ENCODE results near the gene DMD. TPM values are rescaled to one million over a fixed set of nuclear protein-coding genes. Genes with fewer than 3 reads are reported as not detected.

DMD gene
- total RNA-seq, 5 donors from 2014 or later (not counting 1 experiment from before 2014, with no cell fraction given), result 0.73 to 1.6 (median 0.88) TPM; not detected in 1

GRCh38 chrX:31338991-31339350 lies 1872.4 kb downstream of the DMD start:
- Mint-ChIP-seq H3K27ac (no peak overlapping the region), H3K4me1 (no peaks in the 10 kb centered on the region), H3K36me3 (no peaks in the 10 kb centered on the region), H3K27me3 (peaks cover 0 to 9% of the 10 kb centered on the region in 2 donors), H3K9me3 (peaks cover 0 to 4% (median 0%) of the 10 kb centered on the region in 3 donors), H3K4me3 (no peak overlapping the region)
- no peaks in the 10 kb centered on the region for H3K27me3 ChIP-seq (replicated peaks in 1 of 2; ENCODE audit: control insufficient read depth in 2 of 2, extremely low read depth in 1 of 2, insufficient read depth in 2 of 2, low read length in 1 of 2)
- H3K27ac ChIP-seq (ENCODE audit: low read length), result no peak overlapping the region
- no peaks in the 10 kb centered on the region for H3K4me1 ChIP-seq (ENCODE audit: control insufficient read depth in 1 of 2, extremely low read depth in 1 of 2, insufficient read depth in 2 of 2, low read length in 2 of 2)
- ATAC-seq (replicated peaks in 1 of 4) (no peak), DNase-seq (no peak)
- H3K4me3 ChIP-seq (ENCODE audit: control insufficient read depth in 1 of 2, extremely low read depth in 1 of 2, low read length in 1 of 2), result no peak overlapping the region
- WGBS (ENCODE audit: insufficient coverage), result no CpG with 5 or more reads among the region's 2 CpGs
- CTCF ChIA-PET, result no interaction called here
- no peaks in the 10 kb centered on the region for H3K36me3 ChIP-seq (ENCODE audit: control insufficient read depth in 2 of 2, extremely low read depth in 1 of 2, insufficient read depth in 1 of 2, low read length in 1 of 2)
- POLR2A ChIA-PET, result interaction anchor here in 1 of 2 donors (0.5 kb wide), 1 partner anchor 79 kb away, joined by 6 read pairs; no protein-coding TSS in a partner anchor
- no peaks in the 10 kb centered on the region for H3K9me3 ChIP-seq

- Histone ChIP-seq H3K4me1 (ENCODE audit: control insufficient read depth in 1 of 2, extremely low read depth in 1 of 2, insufficient read depth in 2 of 2, low read length in 2 of 2) (no peaks in the 10 kb centered on the region), H3K27ac (ENCODE audit: low read length) (no peak overlapping the region), H3K27me3 (replicated peaks in 1 of 2; ENCODE audit: control insufficient read depth in 2 of 2, extremely low read depth in 1 of 2, insufficient read depth in 2 of 2, low read length in 1 of 2) (no peaks in the 10 kb centered on the region), H3K9me3 (no peaks in the 10 kb centered on the region), H3K36me3 (ENCODE audit: control insufficient read depth in 2 of 2, extremely low read depth in 1 of 2, insufficient read depth in 1 of 2, low read length in 1 of 2) (no peaks in the 10 kb centered on the region), H3K4me3 (ENCODE audit: control insufficient read depth in 1 of 2, extremely low read depth in 1 of 2, low read length in 1 of 2) (no peak overlapping the region)
- H3K4me1 Mint-ChIP-seq, result no peaks in the 10 kb centered on the region
- ChIA-PET POLR2A (no interaction called here), CTCF (no interaction called here)
- no CpG with 5 or more reads among the region's 2 CpGs for WGBS (ENCODE audit: insufficient coverage)
- H3K27me3 Mint-ChIP-seq, result peaks cover 0 to 9% of the 10 kb centered on the region in 2 donors
- ATAC-seq (replicated peaks in 1 of 4) (no peak), DNase-seq (no peak)
- no peak overlapping the region for H3K27ac Mint-ChIP-seq
- no peak overlapping the region for H3K4me3 Mint-ChIP-seq
- H3K36me3 Mint-ChIP-seq, result no peaks in the 10 kb centered on the region
- H3K9me3 Mint-ChIP-seq, result peaks cover 0 to 4% (median 0%) of the 10 kb centered on the region in 3 donors
Observed at GRCh38 chrX:31337332-31337731, 1874.0 kb downstream of the DMD start.

- Mint-ChIP-seq H3K4me3 (no peak overlapping the region), H3K9me3 (peaks cover 0 to 4% (median 0%) of the 10 kb centered on the region in 3 donors), H3K36me3 (no peaks in the 10 kb centered on the region), H3K4me1 (no peaks in the 10 kb centered on the region), H3K27ac (no peak overlapping the region), H3K27me3 (peaks cover 0 to 9% of the 10 kb centered on the region in 2 donors)
- no peak for DNase-seq
- H3K27me3 ChIP-seq (replicated peaks in 1 of 2; ENCODE audit: control insufficient read depth in 2 of 2, extremely low read depth in 1 of 2, insufficient read depth in 2 of 2, low read length in 1 of 2), result no peaks in the 10 kb centered on the region
- H3K36me3 ChIP-seq (ENCODE audit: control insufficient read depth in 2 of 2, extremely low read depth in 1 of 2, insufficient read depth in 1 of 2, low read length in 1 of 2), result no peaks in the 10 kb centered on the region
- no peak overlapping the region for H3K27ac ChIP-seq (ENCODE audit: low read length)
- no CpG with 5 or more reads among the region's 2 CpGs for WGBS (ENCODE audit: insufficient coverage)
- no peak overlapping the region for H3K4me3 ChIP-seq (ENCODE audit: control insufficient read depth in 1 of 2, extremely low read depth in 1 of 2, low read length in 1 of 2)
- H3K9me3 ChIP-seq, result no peaks in the 10 kb centered on the region
- no peaks in the 10 kb centered on the region for H3K4me1 ChIP-seq (ENCODE audit: control insufficient read depth in 1 of 2, extremely low read depth in 1 of 2, insufficient read depth in 2 of 2, low read length in 2 of 2)
- ATAC-seq (replicated peaks in 1 of 4), result no peak
- ChIA-PET CTCF (no interaction called here), POLR2A (no interaction called here)
Observed at GRCh38 chrX:31336419-31336818, 1874.9 kb downstream of the DMD start.

GRCh38 chrX:31334997-31335396 lies 1876.4 kb downstream of the DMD start:
- no peak overlapping the region for H3K27ac ChIP-seq (ENCODE audit: low read length)
- H3K27me3 ChIP-seq (replicated peaks in 1 of 2; ENCODE audit: control insufficient read depth in 2 of 2, extremely low read depth in 1 of 2, insufficient read depth in 2 of 2, low read length in 1 of 2), result no peaks in the 10 kb centered on the region
- CTCF ChIA-PET, result no interaction called here
- Mint-ChIP-seq H3K27ac (no peak overlapping the region), H3K9me3 (peaks cover 0 to 4% (median 0%) of the 10 kb centered on the region in 3 donors), H3K27me3 (peaks cover 0 to 9% of the 10 kb centered on the region in 2 donors), H3K4me3 (no peak overlapping the region), H3K4me1 (no peaks in the 10 kb centered on the region), H3K36me3 (no peaks in the 10 kb centered on the region)
- H3K4me3 ChIP-seq (ENCODE audit: control insufficient read depth in 1 of 2, extremely low read depth in 1 of 2, low read length in 1 of 2), result no peak overlapping the region
- no CpG with 5 or more reads among the region's 1 CpG for WGBS (ENCODE audit: insufficient coverage)
- H3K9me3 ChIP-seq, result no peaks in the 10 kb centered on the region
- no peaks in the 10 kb centered on the region for H3K4me1 ChIP-seq (ENCODE audit: control insufficient read depth in 1 of 2, extremely low read depth in 1 of 2, insufficient read depth in 2 of 2, low read length in 2 of 2)
- ATAC-seq (replicated peaks in 1 of 4) (no peak), DNase-seq (no peak)
- POLR2A ChIA-PET, result no interaction called here
- no peaks in the 10 kb centered on the region for H3K36me3 ChIP-seq (ENCODE audit: control insufficient read depth in 2 of 2, extremely low read depth in 1 of 2, insufficient read depth in 1 of 2, low read length in 1 of 2)

- WGBS (ENCODE audit: insufficient coverage), result no CpG with 5 or more reads among the region's 4 CpGs
- Histone ChIP-seq H3K4me3 (ENCODE audit: control insufficient read depth in 1 of 2, extremely low read depth in 1 of 2, low read length in 1 of 2) (no peak overlapping the region), H3K9me3 (no peaks in the 10 kb centered on the region), H3K4me1 (ENCODE audit: control insufficient read depth in 1 of 2, extremely low read depth in 1 of 2, insufficient read depth in 2 of 2, low read length in 2 of 2) (no peaks in the 10 kb centered on the region), H3K27me3 (replicated peaks in 1 of 2; ENCODE audit: control insufficient read depth in 2 of 2, extremely low read depth in 1 of 2, insufficient read depth in 2 of 2, low read length in 1 of 2) (no peaks in the 10 kb centered on the region), H3K27ac (ENCODE audit: low read length) (no peak overlapping the region), H3K36me3 (ENCODE audit: control insufficient read depth in 2 of 2, extremely low read depth in 1 of 2, insufficient read depth in 1 of 2, low read length in 1 of 2) (no peaks in the 10 kb centered on the region)
- Mint-ChIP-seq H3K36me3 (no peaks in the 10 kb centered on the region), H3K4me1 (no peaks in the 10 kb centered on the region), H3K9me3 (peaks cover 0 to 10% (median 0%) of the 10 kb centered on the region in 3 donors), H3K4me3 (no peak overlapping the region), H3K27me3 (peaks cover 0 to 17% of the 10 kb centered on the region in 2 donors), H3K27ac (no peak overlapping the region)
- ChIA-PET POLR2A (interaction anchor here in 1 of 2 donors (0.7 kb wide), 1 partner anchor 151 kb away, joined by 10 read pairs; no protein-coding TSS in a partner anchor), CTCF (interaction anchor here in 1 of 2 donors (0.6 to 0.7 kb wide), 3 partner anchors 14 to 137 kb away, joined by 6 to 9 read pairs (median 7); no protein-coding TSS in a partner anchor)
- no peak for ATAC-seq (replicated peaks in 1 of 4)
- no peak for DNase-seq
Observed at GRCh38 chrX:31333165-31333831, 1878.1 kb downstream of the DMD start.

GRCh38 chrX:31331928-31332327 lies 1879.4 kb downstream of the DMD start:
- no CpG with 5 or more reads among the region's 5 CpGs for WGBS (ENCODE audit: insufficient coverage)
- ATAC-seq (replicated peaks in 1 of 4), result no peak
- Mint-ChIP-seq H3K27ac (no peak overlapping the region), H3K4me1 (no peaks in the 10 kb centered on the region), H3K27me3 (peaks cover 0 to 13% of the 10 kb centered on the region in 2 donors), H3K9me3 (peaks cover 0 to 10% (median 0%) of the 10 kb centered on the region in 3 donors), H3K36me3 (no peaks in the 10 kb centered on the region), H3K4me3 (no peak overlapping the region)
- Histone ChIP-seq H3K4me1 (ENCODE audit: control insufficient read depth in 1 of 2, extremely low read depth in 1 of 2, insufficient read depth in 2 of 2, low read length in 2 of 2) (no peaks in the 10 kb centered on the region), H3K27ac (ENCODE audit: low read length) (no peak overlapping the region), H3K27me3 (replicated peaks in 1 of 2; ENCODE audit: control insufficient read depth in 2 of 2, extremely low read depth in 1 of 2, insufficient read depth in 2 of 2, low read length in 1 of 2) (no peaks in the 10 kb centered on the region), H3K36me3 (ENCODE audit: control insufficient read depth in 2 of 2, extremely low read depth in 1 of 2, insufficient read depth in 1 of 2, low read length in 1 of 2) (no peaks in the 10 kb centered on the region), H3K9me3 (no peaks in the 10 kb centered on the region), H3K4me3 (ENCODE audit: control insufficient read depth in 1 of 2, extremely low read depth in 1 of 2, low read length in 1 of 2) (no peak overlapping the region)
- no peak for DNase-seq
- ChIA-PET CTCF (no interaction called here), POLR2A (interaction anchor here in 1 of 2 donors (1.2 kb wide), 1 partner anchor 11 kb away, joined by 3 read pairs; no protein-coding TSS in a partner anchor)
